HCT116 (cell line): ENCODE results near the gene SPDEF. TPM values are rescaled to one million over a fixed set of nuclear protein-coding genes. Genes with fewer than 3 reads are reported as not detected.

Experiments
- ATAC-seq: fragments of 200-7000 bp; cut with Tn5 transposase; 2 replicates; pipeline ENCODE4 v1.9.1; 2020; ENCODE audit warnings: mild to moderate bottlenecking, moderate library complexity
- BruUV-seq: library from RNA; stranded (reverse); fragments of 400-500 nt; replicated peaks from 2 replicates; lab custom pipeline; 2021; lab: Mats Ljungman, UMichigan
- CTCF ChIA-PET: fragments of 300-600 bp; sonication (Branson Sonifier 250); formaldehyde crosslinking; loops from one replicate; lab custom pipeline; 2021; ENCODE audit warnings: antibody characterized with exemption; lab: Charles Lee
- POLR2A ChIA-PET: fragments of 300-600, 350-600 bp; sonication (Branson Sonifier 250); formaldehyde crosslinking; loops from one replicate; lab custom pipeline; 2021; ENCODE audit warnings: antibody characterized with exemption; lab: Charles Lee
- RAD21 ChIA-PET, 2 experiments: fragments of 300-600 bp; sonication (Branson Sonifier 250); formaldehyde crosslinking; loops; one replicate each; lab custom pipeline; 2023; ENCODE audit warnings: low total read pairs in 2 of 2; ENCODE audit not compliant: uncharacterized antibody in 2 of 2, unreplicated experiment in 2 of 2, low non-redundant PET in 1 of 2; lab: Charles Lee
- DNase-seq: peaks from one replicate; pipeline ENCODE4 v3.0.0-alpha.2; 2010; ENCODE audit warnings: low read depth, low spot score
- H2AFZ ChIP-seq: fragments of 200-600 bp; shearing (Covaris generic), sonication (generic); 2 replicates; pipeline ENCODE4 v1.6.1; 2017; ENCODE audit warnings: low read depth, mixed run types, mixed read lengths, antibody characterized with exemption, low read length; ENCODE audit not compliant: poor library complexity, severe bottlenecking
- H3K27ac ChIP-seq: 2 replicates; pipeline ENCODE4 v1.5.1; 2012; ENCODE audit warnings: low read depth, low read length
- H3K27me3 ChIP-seq: fragments of 200-600 bp; sonication (generic); 2 replicates; pipeline ENCODE4 v1.6.1; 2016; ENCODE audit warnings: mixed run types, low read length, mixed read lengths; ENCODE audit not compliant: insufficient read depth
- H3K36me3 ChIP-seq, 2 experiments: fragments of 200-500 bp in 1 of 2; fragments of 200-600 bp in 1 of 2; sonication (Bioruptor generic) in 1 of 2; sonication (generic) in 1 of 2; 2 replicates each; pipeline versions ENCODE4 v1.5.1 to v1.6.1; 2014 to 2016; ENCODE audit warnings: low read length in 2 of 2, inconsistent platforms in 1 of 2, mixed read lengths in 1 of 2, mixed run types in 1 of 2; ENCODE audit not compliant: insufficient read depth in 2 of 2, control insufficient read depth in 1 of 2
- H3K4me1 ChIP-seq, 2 experiments: fragments of 200-600 bp in 1 of 2; sonication (generic) in 1 of 2; 2 replicates each; pipeline versions ENCODE4 v1.5.1 to v1.6.1; 2012 to 2017; ENCODE audit warnings: low read length in 2 of 2, inconsistent platforms in 1 of 2, mild to moderate bottlenecking in 1 of 2, mixed read lengths in 1 of 2, mixed run types in 1 of 2, moderate library complexity in 1 of 2; ENCODE audit not compliant: insufficient read depth in 2 of 2, control insufficient read depth in 1 of 2
- H3K4me2 ChIP-seq: fragments of 200-600 bp; sonication (generic); 2 replicates; pipeline ENCODE4 v1.6.1; 2017; ENCODE audit warnings: mixed run types, low read length, mixed read lengths
- H3K4me3 ChIP-seq, 2 experiments: fragments of 200-600 bp in 1 of 2; sonication (generic) in 1 of 2; replicated peaks in 1 of 2; 2 replicates each; pipeline ENCODE4 v1.5.1; 2011 to 2016; ENCODE audit warnings: low read length in 2 of 2, control low read depth in 1 of 2, low read depth in 1 of 2, mild to moderate bottlenecking in 1 of 2, mixed read lengths in 1 of 2, mixed run types in 1 of 2
- H3K79me2 ChIP-seq: fragments of 200-600 bp; sonication (generic); 2 replicates; pipeline ENCODE4 v1.6.1; 2017; ENCODE audit warnings: mild to moderate bottlenecking, mixed run types, low read length, moderate library complexity, mixed read lengths; ENCODE audit not compliant: insufficient read depth
- H3K9ac ChIP-seq: fragments of 200-600 bp; sonication (generic); 2 replicates; pipeline ENCODE4 v1.6.1; 2016; ENCODE audit warnings: low read length, mixed read lengths
- H3K9me2 ChIP-seq: fragments of 200-600 bp; sonication (generic), shearing (Covaris generic); 2 replicates; pipeline ENCODE4 v1.6.1; 2017; ENCODE audit warnings: mixed run types, mild to moderate bottlenecking, moderate library complexity; ENCODE audit not compliant: insufficient read depth
- H3K9me3 ChIP-seq, 2 experiments: fragments of 200-500 bp in 1 of 2; fragments of 200-600 bp in 1 of 2; sonication (Bioruptor generic) in 1 of 2; sonication (generic) in 1 of 2; 2 replicates each; pipeline ENCODE4 v1.6.1; 2014 to 2017; ENCODE audit warnings: low read length in 2 of 2, mixed read lengths in 2 of 2, inconsistent platforms in 1 of 2, low read depth in 1 of 2, mild to moderate bottlenecking in 1 of 2, mixed run types in 1 of 2, moderate library complexity in 1 of 2; ENCODE audit not compliant: control insufficient read depth in 1 of 2, insufficient read depth in 1 of 2
- H4K20me1 ChIP-seq: fragments of 200-600 bp; sonication (generic), shearing (Covaris generic); 2 replicates; pipeline ENCODE4 v1.6.1; 2017; ENCODE audit warnings: mixed run types, mild to moderate bottlenecking, moderate library complexity; ENCODE audit not compliant: insufficient read depth
- CBX3 ChIP-seq: IDR thresholded peaks from 2 replicates; pipeline ENCODE4 v1.6.1; 2012; ENCODE audit warnings: low read depth
- CEBPB ChIP-seq: IDR thresholded peaks from 2 replicates; pipeline ENCODE4 v1.6.1; 2012; ENCODE audit warnings: low read depth
- CTCF ChIP-seq, 3 experiments: fragments of 200-600 bp in 1 of 3; sonication (generic) in 1 of 3; IDR thresholded peaks in 2 of 3; conservative IDR thresholded peaks in 1 of 3; 2 replicates each; pipeline ENCODE4 v1.5.1; 2012 to 2017; ENCODE audit warnings: low read depth in 2 of 3, low read length in 2 of 3, antibody characterized with exemption in 1 of 3, borderline replicate concordance in 1 of 3, control low read depth in 1 of 3, mild to moderate bottlenecking in 1 of 3, mixed read lengths in 1 of 3, mixed run types in 1 of 3, moderate library complexity in 1 of 3; ENCODE audit not compliant: insufficient read depth in 1 of 3
- EGR1 ChIP-seq: IDR thresholded peaks from 2 replicates; pipeline ENCODE4 v1.6.1; 2012; ENCODE audit warnings: low read depth
- ELF1 ChIP-seq: IDR thresholded peaks from 2 replicates; pipeline ENCODE4 v1.6.1; 2012; ENCODE audit warnings: low read depth, borderline replicate concordance
- EZH2 ChIP-seq: fragments of 200-600 bp; sonication (generic); IDR thresholded peaks from 2 replicates; pipeline ENCODE4 v1.6.1; 2017; ENCODE audit warnings: antibody characterized with exemption, mixed run types
- EZH2phosphoT487 ChIP-seq: fragments of 200-600 bp; IDR thresholded peaks from 2 replicates; pipeline ENCODE4 v1.6.1; 2018; ENCODE audit warnings: antibody characterized with exemption, borderline replicate concordance
- JUND ChIP-seq: IDR thresholded peaks from 2 replicates; pipeline ENCODE4 v1.6.1; 2012
- MAX ChIP-seq: IDR thresholded peaks from 2 replicates; pipeline ENCODE4 v1.6.1; 2012
- POLR2A ChIP-seq: IDR thresholded peaks from 2 replicates; pipeline ENCODE4 v1.7.0; 2011; ENCODE audit warnings: borderline replicate concordance; ENCODE audit not compliant: insufficient read depth, insufficient read length; ENCODE audit errors: extremely low read depth
- POLR2AphosphoS5 ChIP-seq: IDR thresholded peaks from 2 replicates; pipeline ENCODE4 v1.6.1; 2011; ENCODE audit warnings: mild to moderate bottlenecking, low read depth, low read length, moderate library complexity
- REST ChIP-seq: IDR thresholded peaks from 2 replicates; pipeline ENCODE4 v1.6.1; 2012; ENCODE audit warnings: low read depth
- SP1 ChIP-seq: IDR thresholded peaks from 2 replicates; pipeline ENCODE4 v1.6.1; 2012; ENCODE audit warnings: low read depth
- SRF ChIP-seq: IDR thresholded peaks from 2 replicates; pipeline ENCODE4 v1.6.1; 2012; ENCODE audit warnings: low read depth
- TCF7L2 ChIP-seq: IDR thresholded peaks from 2 replicates; pipeline ENCODE4 v1.7.0; 2011; ENCODE audit warnings: borderline replicate concordance, inconsistent platforms; ENCODE audit not compliant: insufficient read depth, insufficient read length; ENCODE audit errors: extremely low read depth
- YY1 ChIP-seq: IDR thresholded peaks from 2 replicates; pipeline ENCODE4 v1.6.1; 2011; ENCODE audit warnings: low read length, low read depth, moderate library complexity, mild to moderate bottlenecking; ENCODE audit not compliant: insufficient replicate concordance; ENCODE audit errors: extremely low read depth
- ZBTB33 ChIP-seq: IDR thresholded peaks from 2 replicates; pipeline ENCODE4 v1.6.1; 2011; ENCODE audit warnings: mild to moderate bottlenecking, low read length, moderate library complexity; ENCODE audit not compliant: insufficient replicate concordance; ENCODE audit errors: extremely low read depth
- ZFX ChIP-seq: fragments of 450-650 bp; IDR thresholded peaks from 2 replicates; pipeline ENCODE4 v1.6.1; 2017
- ZNF274 ChIP-seq: fragments of 200-500 bp; sonication (Bioruptor generic); IDR thresholded peaks from 2 replicates; pipeline ENCODE4 v1.6.1; 2014; ENCODE audit warnings: mild to moderate bottlenecking, low read depth, low read length, inconsistent platforms
- intact Hi-C: fragments of 100-400 bp; cut with micrococcal nuclease; formaldehyde crosslinking; loops from 2 replicates; pipeline ENCODE4 v1.10.0; 2022
- total RNA-seq: library from RNA; stranded (reverse); gene quantifications from one replicate; pipeline ENCODE4 v1.2.1, GENCODE V29; 2021; ENCODE audit not compliant: unreplicated experiment

The SPDEF gene
- total RNA-seq, 1 experiment from 2014 or later: 0.39 TPM

- DNase-seq: no peak
- no peaks in the 10 kb centered on the region for H3K27me3 ChIP-seq
- H3K27ac ChIP-seq: no peak overlapping the region
- ChIA-PET CTCF (no interaction called here), RAD21 (no interaction called here), POLR2A (no interaction called here)
- intact Hi-C loops: no loop called here
- H3K36me3 ChIP-seq: no peaks in the 10 kb centered on the region
- no peak overlapping the region for H3K4me3 ChIP-seq
- peaks cover 3 to 7% of the 10 kb centered on the region in 2 experiments; a peak in 2 of 4 replicates for H3K4me1 ChIP-seq
- BruUV-seq: no TSS peak
- no peak overlapping the region for H3K9ac ChIP-seq
- H3K79me2 ChIP-seq: no peaks in the 10 kb centered on the region
- H3K4me2 ChIP-seq: no peak overlapping the region
- H3K9me3 ChIP-seq: no peaks in the 10 kb centered on the region
- TF ChIP-seq TCF7L2: no peak
- no peak for TF ChIP-seq EZH2
- no peak for TF ChIP-seq EGR1
- no peak for TF ChIP-seq ZNF274
- TF ChIP-seq ZBTB33: no peak
- no peak for TF ChIP-seq SRF
- no peak for TF ChIP-seq ELF1
- no peak for TF ChIP-seq POLR2A
- no peak for TF ChIP-seq SP1
- no peak for TF ChIP-seq JUND
- no peak for TF ChIP-seq MAX
- TF ChIP-seq ZFX: no peak
- no peak for TF ChIP-seq REST
- TF ChIP-seq CTCF (IDR thresholded peaks at IDR 0.05 in 2 of 3, conservative IDR thresholded peaks at IDR 0.05 in 1 of 3; ENCODE audit: borderline replicate concordance in 1 of 3, insufficient read depth in 1 of 3, low read depth in 2 of 3, low read length in 2 of 3): no peak
- TF ChIP-seq EZH2phosphoT487: no peak
- no peak for TF ChIP-seq CEBPB
- TF ChIP-seq POLR2AphosphoS5: no peak
- TF ChIP-seq YY1: no peak
- no peak for TF ChIP-seq CBX3
- H4K20me1 ChIP-seq: no peaks in the 10 kb centered on the region
- H2AFZ ChIP-seq: no peak overlapping the region
- H3K9me2 ChIP-seq: no peaks in the 10 kb centered on the region
- no peak for ATAC-seq
Observed at GRCh38 chr6:34536251-34536958, 19.7 kb downstream of the SPDEF start.
